Stimulated activated CD4-positive, alpha-beta T cell treated with anti-CD3 and anti-CD28 coated beads, Interleukin-2, amount 100 ng/mL, for 48 hours (primary cell): ENCODE results near the gene HDDC3.
"Not testable (repeated sequence)": the region's sequence is repeated elsewhere in the genome, so short reads cannot be mapped to it uniquely, and the experiment has no call there.

Experiments used
- DNase-seq, 2 donors: peaks; one replicate each; pipeline ENCODE4 v3.0.0-alpha.2; 2020

HDDC3 gene

GRCh38 chr15:90929246-90930019 is 2.9 kb downstream of the HDDC3 start:
- DNase-seq: no peak

GRCh38 chr15:90928106-90928505 is 4.2 kb downstream of the HDDC3 start:
- not testable (repeated sequence) for DNase-seq

- not testable (repeated sequence) for DNase-seq
These were observed 5.6 kb downstream of the HDDC3 start for GRCh38 chr15:90926766-90927165.

GRCh38 chr15:90924375-90924774 is 8.0 kb downstream of the HDDC3 start:
- no peak for DNase-seq

- not testable (repeated sequence) for DNase-seq
These were observed 9.5 kb downstream of the HDDC3 start for GRCh38 chr15:90922712-90923322.

- no peak for DNase-seq
These were observed 10.5 kb downstream of the HDDC3 start for GRCh38 chr15:90921887-90922286.

- DNase-seq: no peak
These were observed 13.5 kb downstream of the HDDC3 start for GRCh38 chr15:90918835-90919234.

- DNase-seq: no peak
These were observed 14.1 kb downstream of the HDDC3 start for GRCh38 chr15:90918034-90918788.

GRCh38 chr15:90917569-90917968 is 14.8 kb downstream of the HDDC3 start:
- no peak for DNase-seq

- no peak for DNase-seq
These were observed 15.9 kb downstream of the HDDC3 start for GRCh38 chr15:90916461-90916860.

GRCh38 chr15:90915808-90916440 is 16.4 kb downstream of the HDDC3 start:
- no peak for DNase-seq

- no peak for DNase-seq
These were observed 17.0 kb downstream of the HDDC3 start for GRCh38 chr15:90915216-90915807.

- DNase-seq: no peak
These were observed 17.9 kb downstream of the HDDC3 start for GRCh38 chr15:90914305-90915080.

- DNase-seq: no peak
These were observed 18.9 kb downstream of the HDDC3 start for GRCh38 chr15:90913398-90913944.

GRCh38 chr15:90912770-90913075 is 19.6 kb downstream of the HDDC3 start:
- DNase-seq: no peak

GRCh38 chr15:90911906-90912769 is 20.2 kb downstream of the HDDC3 start:
- no peak for DNase-seq

- no peak for DNase-seq
These were observed 21.1 kb downstream of the HDDC3 start for GRCh38 chr15:90911302-90911623.

GRCh38 chr15:90910441-90911301 is 21.7 kb downstream of the HDDC3 start:
- no peak for DNase-seq

- no peak for DNase-seq
These were observed 22.4 kb downstream of the HDDC3 start for GRCh38 chr15:90909976-90910375.

- not testable (repeated sequence) for DNase-seq
These were observed 22.9 kb downstream of the HDDC3 start for GRCh38 chr15:90909449-90909848.
